Activated CD4-positive, alpha-beta T cell treated with anti-CD3 and anti-CD28 coated beads for 4 hours (primary cell): ENCODE data around the gene FBXO46.

Experiments used
- DNase-seq, 2 donors: peaks; one replicate each; pipeline ENCODE4 v3.0.0-alpha.2; 2020

FBXO46 gene

GRCh38 chr19:45681391-45682015 is 49.2 kb downstream of the FBXO46 start:
- peak; percentile 77 to 82 for DNase-seq

- DNase-seq, result peak; percentile 86 to 89
Measured at GRCh38 chr19:45677351-45678230, 53.1 kb downstream of the FBXO46 start.

GRCh38 chr19:45676851-45677263 is 53.8 kb downstream of the FBXO46 start:
- peak; percentile 75 to 82 for DNase-seq

GRCh38 chr19:45674946-45675345 is 55.8 kb downstream of the FBXO46 start:
- no peak for DNase-seq

GRCh38 chr19:45670670-45671453 is 59.8 kb downstream of the FBXO46 start:
- DNase-seq, result peak; percentile 30 to 37

GRCh38 chr19:45668342-45668871 is 62.3 kb downstream of the FBXO46 start:
- peak; percentile 52 to 56 for DNase-seq

- DNase-seq, result peak; percentile 44 to 54
Measured at GRCh38 chr19:45667620-45668341, 62.9 kb downstream of the FBXO46 start, which contains the start of gene GIPR. Gene GIPR (plus strand): TSS chr19:45668221. CDS start chr19:45669521, 1,300 bp downstream.

GRCh38 chr19:45664575-45664974 is 66.1 kb downstream of the FBXO46 start:
- DNase-seq, result no peak

- DNase-seq, result no peak
Measured at GRCh38 chr19:45663800-45664199, 66.9 kb downstream of the FBXO46 start.

- no peak for DNase-seq
Measured at GRCh38 chr19:45660636-45661035, 70.1 kb downstream of the FBXO46 start.
